Activated T-cell treated with anti-CD3 and anti-CD28 coated beads, Interleukin-2, amount 50 U/mL, for 1 hour (primary cell): ENCODE data around the gene CCDC74B.
"Not testable (repeated sequence)": the region's sequence is repeated elsewhere in the genome, so short reads cannot be mapped to it uniquely, and the experiment has no call there.

ENCODE experiments used
- DNase-seq: peaks from one replicate; pipeline ENCODE4 v3.0.0-alpha.2; 2020

Gene CCDC74B

DNA sequence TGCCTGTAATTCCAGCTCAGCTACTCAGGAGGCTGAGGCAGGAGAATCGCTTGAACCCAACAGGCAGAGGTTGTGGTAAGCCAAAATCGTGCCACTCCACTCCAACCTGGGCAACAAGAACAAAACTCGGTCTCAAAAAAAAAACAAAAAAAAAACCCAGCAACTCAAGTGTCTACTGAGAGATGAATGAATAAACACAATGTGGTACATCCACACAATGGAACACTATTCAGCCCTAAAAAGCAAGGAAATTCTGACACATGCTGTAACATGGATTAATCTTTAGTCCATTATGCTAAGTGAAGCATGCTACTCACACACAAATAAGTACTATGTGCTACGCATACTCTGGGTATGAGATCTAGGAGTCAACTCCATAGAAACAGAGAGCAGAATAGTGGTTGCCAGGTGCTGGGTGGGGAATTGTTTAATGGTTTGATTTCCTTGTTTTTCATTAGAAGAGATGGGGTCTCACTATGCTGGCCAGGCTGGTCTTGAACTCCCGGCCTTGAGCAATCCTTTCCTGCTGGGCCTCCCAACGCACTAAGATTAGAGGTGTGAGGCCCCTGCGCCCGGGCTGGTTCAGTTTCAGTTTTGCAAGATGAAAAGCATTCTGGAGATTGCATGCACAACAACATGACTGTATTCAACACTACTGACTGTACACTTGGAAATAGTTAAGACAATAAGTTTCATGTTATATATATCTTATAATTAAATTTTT is 20.5 kb upstream of the CCDC74B start:
- DNase-seq: no peak

DNA sequence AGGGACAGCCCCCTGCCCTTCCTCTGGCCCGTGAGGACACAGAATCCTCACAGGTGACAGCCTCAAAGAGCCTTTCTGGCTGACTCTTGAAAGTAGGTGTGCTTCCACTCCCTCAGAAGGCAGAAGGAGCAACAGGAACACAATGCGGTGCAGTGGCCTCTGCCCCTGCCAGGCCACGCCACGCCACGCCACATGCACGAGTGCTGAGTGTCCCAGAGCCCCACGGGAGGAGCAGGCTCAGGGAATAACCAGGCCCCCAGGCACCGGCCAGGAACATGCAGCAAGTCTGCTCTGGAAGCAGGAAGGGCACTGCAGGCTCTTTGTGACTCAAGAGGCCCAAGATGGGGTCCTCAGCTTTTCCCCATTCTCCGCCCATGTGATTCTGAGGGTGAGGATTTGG is 18.1 kb upstream of the CCDC74B start:
- no peak for DNase-seq

DNA sequence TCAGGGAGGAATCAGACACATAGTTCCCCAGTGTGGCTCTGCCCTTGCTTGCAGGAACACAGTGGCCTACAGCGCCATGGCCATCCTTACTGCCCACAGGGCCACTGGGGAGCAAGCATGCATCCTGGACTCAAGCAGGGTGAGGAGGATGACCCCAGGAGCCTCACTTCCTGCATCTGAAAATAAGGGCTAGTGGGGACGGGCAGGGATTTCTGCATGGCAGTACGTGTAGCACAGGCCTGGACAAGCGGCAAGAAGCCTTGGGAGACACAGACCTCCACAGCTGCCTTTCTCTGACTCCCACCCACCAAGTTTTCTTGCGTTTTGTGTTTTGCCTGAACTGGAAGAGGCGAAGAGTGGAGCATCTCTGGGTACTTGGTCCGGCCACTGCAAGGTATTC is 17.6 kb upstream of the CCDC74B start:
- not testable (repeated sequence) for DNase-seq

DNA sequence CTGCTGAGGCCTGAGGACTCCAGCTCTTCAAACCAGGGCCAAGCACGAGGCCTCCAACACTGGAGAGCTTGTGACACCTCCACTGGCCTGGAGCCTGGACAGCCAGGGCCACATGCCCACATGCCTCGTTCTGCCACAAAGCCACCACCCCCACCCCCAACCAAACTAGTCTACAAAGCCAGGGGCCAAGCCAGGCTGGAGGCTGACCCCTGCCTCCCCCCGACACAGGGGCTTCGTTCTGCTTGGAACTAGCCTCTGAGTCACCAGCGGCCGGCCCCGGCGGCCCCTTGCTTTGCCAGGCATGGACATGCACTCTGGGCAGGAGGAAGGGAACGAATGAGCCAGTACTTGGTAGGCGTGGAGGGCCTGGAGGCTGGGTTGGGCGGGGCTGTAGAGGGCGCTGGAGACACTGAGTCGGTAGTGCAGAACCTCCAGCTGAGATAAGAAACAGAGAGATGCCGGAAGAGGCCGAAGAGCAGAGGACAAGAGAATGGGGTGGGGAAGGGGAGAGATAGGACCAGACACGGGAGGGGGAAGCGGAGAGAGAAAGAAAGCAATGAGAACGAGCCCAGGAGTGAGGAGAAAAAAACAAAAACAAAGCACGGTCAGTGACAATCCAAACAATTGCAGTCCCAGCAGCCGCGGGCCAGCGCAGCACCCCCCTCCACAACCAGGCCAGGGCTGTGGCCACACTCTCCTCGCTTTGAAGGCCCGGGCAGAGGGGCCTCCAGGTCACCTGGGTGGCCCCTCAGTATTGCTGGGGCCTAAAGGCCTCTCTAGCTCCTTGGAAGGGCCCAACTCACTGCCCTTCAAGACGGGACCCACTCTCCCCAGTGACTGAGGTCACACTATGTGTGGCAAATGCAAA is 16.2 kb upstream of the CCDC74B start:
- DNase-seq: not testable (repeated sequence)

DNA sequence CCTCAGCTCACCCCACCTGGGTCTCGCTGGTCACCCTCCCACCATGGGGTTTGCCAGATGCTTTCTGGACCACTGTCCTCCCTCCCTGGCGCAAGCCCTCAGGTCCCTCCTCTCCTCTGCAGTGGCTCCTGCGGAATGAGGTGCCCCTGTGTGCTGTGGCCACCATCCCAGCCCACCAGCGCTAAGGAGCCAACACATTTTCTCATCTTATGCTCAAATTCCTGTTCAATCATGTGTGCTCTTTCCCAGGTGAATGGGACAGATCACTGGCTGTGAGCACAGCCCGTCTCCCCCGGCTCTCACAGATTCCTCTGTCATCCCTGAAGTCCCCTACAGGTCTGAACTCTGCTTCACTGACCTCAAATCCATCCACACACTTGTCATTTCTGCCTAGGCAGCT is 15.2 kb upstream of the CCDC74B start:
- DNase-seq: no peak

DNA sequence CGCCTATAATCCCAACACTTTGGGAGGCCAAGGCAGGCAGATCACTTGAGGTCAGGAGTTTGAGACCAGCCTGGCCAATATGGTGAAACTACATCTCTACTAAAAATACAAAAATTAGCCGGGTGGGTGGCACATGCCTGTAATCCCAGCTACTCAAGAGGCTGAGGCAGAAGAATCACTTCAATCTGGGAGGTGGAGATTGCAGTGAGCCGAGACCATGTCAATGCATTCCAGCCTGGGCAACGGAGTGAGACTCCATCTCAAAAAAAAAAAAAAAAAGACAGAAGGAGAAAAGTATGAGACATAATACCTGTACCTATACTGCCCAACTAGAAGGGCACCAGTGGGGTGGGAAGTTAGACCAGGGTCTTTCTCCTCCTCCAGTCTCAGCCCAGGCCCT is 14.5 kb upstream of the CCDC74B start:
- not testable (repeated sequence) for DNase-seq

DNA sequence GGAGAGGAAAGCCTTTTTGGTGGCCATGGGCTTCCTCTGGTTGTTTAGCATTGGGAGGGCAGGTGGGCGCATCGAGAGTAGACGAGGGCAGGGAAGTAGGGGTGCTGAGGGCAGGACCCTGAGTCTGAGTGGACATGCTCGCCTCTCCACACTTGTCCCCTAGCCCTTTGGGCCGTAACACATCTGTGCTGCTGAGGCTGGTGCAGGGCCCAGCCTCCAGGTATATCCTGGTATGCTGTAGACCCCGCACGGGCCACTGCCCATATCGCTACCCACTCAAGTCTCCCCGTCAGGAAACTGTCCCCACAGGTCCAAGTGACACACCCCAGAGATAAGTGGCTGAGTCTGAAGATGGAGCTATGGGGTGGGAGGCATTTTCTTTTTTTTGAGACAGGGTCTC is 13.7 kb upstream of the CCDC74B start:
- DNase-seq: no peak

DNA sequence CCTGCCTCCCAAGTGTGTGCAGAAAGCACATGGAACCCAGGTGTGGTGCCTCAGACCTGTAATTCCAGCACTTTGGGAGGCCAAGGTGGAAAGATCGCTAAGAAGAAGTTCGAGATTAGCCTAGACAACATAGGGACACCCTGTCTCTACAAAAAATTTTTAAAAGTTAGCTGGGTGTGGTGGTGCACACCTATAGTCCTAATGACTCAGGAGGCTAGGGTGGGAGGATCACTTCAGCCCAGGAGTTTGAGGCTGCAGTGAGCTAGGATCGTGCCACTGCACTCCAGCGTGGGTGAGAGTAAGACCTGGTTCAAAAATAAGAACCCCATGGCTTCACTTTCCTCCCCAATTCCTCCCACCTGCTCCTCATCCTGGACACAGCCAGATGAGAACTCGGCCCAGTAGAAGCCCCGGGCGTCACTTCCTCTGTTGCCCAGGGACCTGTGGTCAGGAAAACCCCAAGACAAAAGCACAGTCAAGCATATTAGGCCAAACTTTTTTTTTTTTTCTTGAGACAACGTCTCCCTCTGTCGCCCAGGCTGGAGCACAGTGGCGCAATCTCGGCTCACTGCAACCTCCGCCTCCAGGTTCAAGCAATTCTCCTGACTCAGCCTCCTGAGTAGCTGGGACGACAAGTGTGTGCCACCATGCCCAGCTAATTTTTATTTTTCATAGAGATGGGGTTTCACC is 13.1 kb upstream of the CCDC74B start:
- DNase-seq: not testable (repeated sequence)

DNA sequence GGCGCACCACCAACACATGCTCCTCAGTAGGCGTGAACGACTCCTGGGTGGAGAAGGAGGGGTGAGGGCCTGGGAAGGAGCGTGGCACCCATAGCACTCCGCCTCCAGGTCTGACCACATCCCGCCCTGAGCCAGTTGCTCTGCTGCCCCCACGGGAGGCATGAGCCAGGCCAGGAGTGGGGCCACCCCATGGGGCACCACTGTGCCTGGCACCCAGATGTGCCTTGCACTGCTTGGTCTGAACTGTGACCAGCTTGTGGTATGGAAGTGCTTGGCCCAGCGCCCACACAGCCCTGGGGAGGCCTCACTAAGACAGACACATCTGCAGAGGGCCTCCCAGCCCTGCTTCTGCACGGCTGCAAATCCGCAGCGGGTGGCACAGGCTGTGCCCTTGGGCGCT is 12.4 kb upstream of the CCDC74B start:
- DNase-seq: not testable (repeated sequence)

DNA sequence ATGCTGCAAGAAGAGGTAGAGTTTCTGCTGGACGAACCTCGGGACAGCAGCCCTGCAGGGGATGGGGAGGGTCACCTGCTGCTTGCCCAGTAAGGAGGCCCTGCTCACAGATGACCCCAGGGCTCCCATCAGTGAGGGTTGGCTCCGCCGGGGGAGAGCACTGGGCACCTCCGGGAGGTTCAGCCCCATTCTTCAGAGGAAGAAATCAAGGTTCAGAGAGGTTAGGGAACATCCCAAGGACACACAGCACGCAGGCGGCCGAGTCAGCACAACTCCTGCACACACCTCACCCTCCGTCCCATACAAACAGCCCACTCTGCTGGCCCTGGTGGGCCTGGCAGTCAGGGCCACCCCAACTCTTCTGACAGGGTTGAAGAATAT is 11.7 kb upstream of the CCDC74B start:
- no peak for DNase-seq

DNA sequence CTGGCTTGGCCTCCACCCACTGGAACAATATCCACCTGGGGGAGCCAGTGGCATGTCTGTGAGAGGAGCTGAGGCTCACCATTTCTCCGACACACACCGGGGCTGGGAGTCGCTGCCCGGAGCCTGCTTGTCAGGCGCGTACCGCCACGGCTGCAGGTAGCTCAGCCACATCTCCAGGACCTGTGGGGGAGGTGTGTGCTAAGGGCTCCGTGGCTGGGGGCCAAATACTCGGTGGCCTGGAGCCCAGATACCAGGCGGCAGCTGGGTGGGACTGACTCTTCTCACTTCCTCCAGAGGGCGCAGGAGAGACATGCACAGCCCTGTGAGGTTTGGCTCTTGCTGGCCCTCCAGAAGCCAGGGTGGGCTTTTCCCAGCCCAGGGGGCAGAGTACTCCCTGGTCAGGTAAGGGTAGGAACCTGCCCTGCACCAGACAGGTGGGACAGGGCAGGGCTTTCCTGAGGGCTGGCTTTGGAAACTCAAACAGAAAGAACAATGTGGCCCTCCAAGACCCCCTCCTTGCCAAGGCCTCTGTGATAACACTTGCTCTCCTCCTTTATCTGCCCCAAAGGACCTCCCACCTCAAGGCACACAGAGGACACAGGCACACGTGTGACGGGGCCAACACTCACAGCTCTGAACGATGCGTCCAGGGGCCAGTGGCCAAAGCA is 11.2 kb upstream of the CCDC74B start:
- DNase-seq: not testable (repeated sequence)

DNA sequence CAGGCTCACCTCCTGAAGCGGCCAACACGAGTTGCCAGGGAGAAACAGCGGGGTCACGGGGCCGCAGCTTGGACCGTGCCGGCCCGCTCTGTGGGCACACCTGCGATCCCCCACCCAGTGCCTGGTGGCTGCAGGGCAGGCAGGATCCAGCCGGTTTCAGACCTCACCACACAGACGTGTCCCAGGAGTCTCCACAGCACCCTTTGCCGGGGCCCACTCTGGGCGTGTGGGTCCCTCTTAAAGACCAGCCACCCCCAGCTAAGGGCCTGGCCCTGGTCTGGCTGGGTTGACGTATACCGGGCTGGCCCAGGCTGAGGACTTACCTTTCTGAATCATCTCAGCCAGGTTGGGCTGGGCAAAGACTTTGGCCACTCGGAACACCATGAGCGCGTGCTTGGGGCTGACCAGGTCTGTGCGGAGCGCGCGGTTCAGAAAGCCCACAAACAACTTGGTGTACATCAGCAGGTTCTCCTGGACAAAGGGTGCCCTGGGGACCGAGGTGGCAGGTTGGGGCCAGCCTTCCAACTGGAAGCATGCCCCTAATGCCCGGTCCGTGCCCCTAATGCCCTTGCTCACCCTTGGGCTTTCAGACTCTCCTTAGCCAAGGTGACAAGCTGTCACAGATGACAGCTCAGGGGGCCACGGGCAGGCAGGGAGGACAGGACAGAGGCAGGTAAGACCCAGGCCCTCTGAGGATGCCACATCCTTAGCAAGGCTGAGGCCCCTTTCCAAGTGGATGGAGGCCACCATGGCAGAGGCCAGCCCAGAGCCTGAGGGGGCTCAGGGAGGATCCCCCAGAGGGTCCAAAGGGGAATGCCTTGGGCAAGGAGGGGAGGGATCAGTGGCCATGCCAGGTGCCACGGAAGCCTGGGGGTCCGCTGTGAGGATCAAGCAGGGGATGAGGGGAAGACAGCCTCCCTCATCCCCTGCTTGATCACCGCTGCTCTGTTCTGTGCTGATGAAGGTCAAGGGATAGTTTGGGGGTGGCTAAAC is 10.2 kb upstream of the CCDC74B start:
- DNase-seq: no peak

DNA sequence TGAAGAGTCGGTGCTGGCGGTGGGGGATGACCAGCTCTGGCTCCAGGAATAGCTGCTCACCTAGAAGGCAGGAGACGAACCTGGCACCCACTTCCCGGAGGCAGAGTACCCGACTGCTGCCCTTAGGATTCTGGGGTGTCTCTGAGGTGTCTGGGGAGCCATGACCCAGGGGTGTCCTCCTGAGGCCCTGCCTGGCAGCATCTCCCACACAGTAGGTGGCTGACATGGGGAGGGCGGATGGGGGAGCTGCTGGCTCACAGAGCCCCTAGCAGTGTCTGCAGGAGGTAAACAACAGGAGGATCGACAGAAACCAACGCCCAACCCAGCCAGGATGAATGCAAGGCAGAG is 9.5 kb upstream of the CCDC74B start:
- not testable (repeated sequence) for DNase-seq

DNA sequence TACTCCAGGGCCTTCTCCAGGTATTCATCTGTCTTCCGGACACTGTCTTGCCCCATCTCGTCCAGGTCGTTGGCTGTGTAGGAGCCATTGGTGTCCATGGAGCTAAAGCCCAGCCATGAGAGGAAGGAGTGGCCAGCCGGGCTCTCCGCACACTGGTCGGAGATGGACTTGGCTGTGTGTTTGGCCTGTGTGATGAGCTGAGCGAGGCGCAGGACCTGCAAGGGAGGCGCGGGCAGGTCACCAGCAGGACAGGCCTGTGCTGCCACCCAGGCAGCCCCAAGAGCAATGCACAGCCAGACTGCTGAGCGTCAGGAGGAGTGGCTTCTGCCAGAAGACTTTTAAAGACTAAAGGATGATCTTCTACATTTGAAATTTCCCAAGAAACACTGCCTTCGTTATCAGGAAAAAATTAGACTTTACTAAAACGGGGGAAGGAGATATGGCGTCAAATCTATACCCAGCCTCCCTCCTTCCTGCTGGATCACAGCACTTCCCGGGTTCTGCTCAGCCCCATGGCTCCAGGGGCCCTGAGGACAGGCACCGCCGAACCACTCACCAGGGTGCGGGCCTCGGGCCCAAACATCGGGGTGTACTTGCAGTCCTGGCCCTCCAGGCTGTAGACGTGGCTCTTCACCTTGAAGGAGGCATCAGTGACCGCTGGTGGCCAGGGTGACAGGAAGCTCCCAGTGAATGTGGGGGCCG is 9.0 kb upstream of the CCDC74B start:
- DNase-seq: not testable (repeated sequence)

DNA sequence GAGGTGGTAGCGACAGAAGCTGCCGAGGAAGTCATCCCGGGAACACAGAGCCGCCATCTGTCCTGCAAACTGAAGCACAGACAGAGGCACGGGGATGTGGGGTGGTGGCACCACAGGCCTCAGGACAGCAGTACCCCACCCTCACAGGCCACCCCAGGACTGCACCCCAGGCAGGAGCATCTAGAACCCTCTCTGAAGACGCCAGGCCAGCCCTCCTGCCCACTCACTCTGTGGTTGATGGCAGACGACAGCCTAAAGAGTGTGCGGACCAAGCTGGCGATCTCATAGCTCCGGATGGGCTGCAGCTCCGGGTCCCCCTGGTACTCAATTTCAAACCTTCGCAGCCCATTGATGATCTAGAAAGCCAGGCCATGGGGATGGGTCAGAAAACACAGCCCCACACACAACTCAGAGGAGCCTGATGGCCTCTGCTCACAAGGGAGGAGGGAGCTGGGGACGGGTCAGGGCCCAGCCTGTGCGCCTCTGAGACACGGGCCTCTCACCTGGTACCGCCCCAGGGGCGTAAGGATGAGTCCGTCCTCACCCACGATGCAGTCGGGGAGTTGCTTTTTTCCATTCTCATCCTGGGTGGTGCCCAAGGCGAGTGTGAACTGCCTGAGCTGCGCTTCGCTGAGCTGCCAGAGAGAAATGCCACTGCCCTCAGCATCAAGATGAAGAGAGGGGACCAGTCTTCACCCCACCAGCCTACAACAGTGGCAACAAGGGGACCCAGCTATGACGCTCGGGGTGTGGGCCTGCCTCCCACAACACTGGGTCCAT is 8.1 kb upstream of the CCDC74B start:
- DNase-seq: no peak

DNA sequence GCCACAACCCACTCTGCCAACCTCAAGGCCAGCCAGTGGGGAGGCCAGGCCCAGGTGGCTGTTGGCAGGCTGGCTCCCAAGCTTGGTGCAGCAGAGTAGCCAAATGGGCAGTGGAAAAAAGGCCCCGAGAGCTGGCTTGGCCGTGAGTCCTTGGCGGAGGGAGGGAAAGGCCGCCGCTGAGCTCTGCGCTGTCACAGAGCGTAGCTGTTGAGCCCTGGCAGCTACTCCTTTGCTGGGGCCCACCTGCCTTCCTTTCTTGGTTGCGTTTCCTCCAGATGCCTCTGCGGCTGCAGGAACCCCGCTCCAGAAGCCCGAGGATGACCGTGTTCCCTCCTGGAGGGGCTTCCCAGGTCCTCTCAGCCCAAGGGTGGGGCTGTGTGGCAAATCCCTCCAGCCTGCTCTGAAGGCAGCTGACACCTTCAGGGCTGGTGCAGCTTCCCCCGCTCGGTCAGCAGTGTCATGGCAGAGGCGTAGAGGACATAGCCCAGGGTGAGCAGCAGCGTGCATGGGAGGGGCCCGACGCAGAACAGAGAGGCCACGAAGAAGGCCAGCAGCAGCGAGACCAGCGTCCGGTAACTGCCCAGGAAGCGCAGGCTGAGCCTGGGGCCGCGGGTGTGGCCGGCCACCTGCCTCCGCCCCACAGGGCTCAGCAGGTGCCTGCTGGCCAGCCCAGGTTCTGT is 7.4 kb upstream of the CCDC74B start:
- DNase-seq: not testable (repeated sequence)

DNA sequence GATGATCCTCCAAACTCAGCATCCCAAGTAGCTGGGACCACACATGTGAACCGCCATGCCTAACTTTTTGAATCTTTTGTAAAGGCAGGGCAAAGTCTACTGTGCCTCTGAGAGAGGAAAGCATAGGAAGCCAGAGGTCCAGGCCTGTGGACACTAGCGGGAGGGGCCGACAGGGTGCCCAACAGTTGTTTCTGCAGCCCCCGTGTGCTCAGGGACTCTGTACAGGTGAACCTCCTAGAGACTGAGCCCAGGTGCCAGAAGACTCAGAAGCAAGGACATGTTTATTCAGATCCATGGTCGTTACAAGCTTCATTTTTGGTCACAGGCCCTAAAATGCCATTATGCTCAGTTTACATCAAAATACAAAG is 6.2 kb upstream of the CCDC74B start:
- not testable (repeated sequence) for DNase-seq

DNA sequence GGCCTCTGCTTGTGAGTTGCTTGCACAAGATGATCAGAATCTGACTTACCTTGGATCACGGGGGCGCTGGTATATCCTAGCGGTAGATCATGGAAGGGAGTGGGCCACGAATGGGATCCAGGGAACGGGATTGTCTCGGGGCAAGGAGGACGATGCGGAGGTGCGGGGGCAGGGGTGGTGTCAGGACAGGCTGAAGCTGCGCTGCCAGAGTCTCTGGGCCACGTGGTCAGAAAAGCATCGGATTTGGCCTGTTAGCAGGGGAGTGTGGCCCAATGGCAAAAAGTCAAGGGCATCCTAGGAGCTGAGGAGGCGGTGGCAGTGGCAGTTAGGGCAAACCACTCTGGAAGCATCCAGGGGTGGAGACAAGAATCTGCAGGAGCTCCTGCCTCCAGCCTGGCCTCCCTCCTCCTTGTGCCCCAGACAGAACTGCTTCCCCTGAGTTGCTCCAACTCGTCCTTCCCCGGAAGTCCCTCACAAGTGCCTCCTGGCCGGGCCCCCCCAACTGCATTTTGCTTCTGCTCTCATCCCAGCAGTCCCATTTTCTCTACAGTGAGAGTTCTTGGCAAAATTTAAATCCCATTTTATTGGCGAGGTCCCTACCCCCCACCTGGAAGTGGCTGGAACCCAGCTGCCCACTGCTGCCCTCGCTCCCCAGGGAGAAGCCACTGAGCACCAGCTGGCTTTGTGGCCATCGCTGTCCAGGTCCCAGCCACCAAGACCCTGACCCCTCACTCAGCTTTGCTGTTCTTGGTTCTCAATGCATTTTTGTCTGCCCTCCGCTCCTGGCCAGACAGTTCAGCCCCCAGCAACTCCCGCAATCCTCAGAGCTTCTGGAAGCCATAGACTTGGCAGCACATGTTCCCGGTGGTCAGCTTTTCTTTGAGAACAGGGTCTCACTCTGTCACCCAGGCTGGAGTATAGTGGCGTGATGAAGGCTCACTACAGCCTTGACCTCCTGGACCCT is 5.6 kb upstream of the CCDC74B start:
- DNase-seq: no peak

DNA sequence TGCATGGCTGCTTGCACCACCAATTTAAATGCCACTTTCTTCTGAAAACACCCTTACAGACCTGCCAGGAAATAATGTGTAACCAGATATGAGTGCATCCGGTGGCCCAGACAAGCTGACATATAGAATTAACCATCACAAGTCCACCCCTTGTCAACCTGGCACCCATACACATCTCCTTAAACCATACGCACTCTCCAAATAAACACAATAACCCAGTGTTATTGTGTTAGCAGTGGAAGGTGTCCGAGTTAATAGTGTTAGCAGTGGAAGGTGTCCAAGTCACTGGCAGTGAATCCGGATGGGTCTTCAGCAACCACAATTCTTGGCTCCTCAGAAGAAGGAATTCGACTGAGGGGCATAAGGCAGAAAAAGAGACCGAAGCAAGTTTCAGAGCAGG is 3.6 kb upstream of the CCDC74B start:
- DNase-seq: not testable (repeated sequence)
